Fibroblast of lung (primary cell): ENCODE data around the gene GTF2F2.

Experiments
- CTCF ChIP-seq, 2 donors: IDR thresholded peaks in 1 of 2; conservative IDR thresholded peaks in 1 of 2; 1 replicate in 1 of 2; 2 replicates in 1 of 2; pipeline ENCODE4 v1.5.1; 2011 to 2012; ENCODE audit warnings: low read length in 2 of 2, control low read depth in 1 of 2, inconsistent platforms in 1 of 2, low read depth in 1 of 2, mild to moderate bottlenecking in 1 of 2
- EZH2 ChIP-seq: IDR thresholded peaks from 2 replicates; pipeline ENCODE4 v1.5.1; 2012; ENCODE audit warnings: low read length, control low read depth, mild to moderate bottlenecking; ENCODE audit errors: missing control alignments

DNA sequence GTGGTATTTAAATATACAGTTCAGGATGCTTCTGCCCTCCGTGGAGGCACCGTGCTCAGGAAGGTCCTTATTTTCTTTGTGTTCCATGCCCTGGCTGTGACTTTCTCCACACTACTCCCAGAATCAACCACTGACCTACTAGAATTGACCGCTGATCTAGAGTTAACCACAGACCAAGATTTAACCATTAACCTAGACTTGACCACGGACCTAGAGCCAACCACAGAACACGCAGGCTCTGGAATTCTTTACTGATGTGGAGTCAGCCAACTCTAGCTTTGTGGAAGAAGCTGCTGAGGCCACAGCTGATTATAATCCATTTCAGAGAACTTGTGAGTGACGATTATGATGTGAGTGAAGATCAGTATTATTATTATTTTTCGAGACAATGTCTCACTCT lies 18.0 kb downstream of the GTF2F2 start:
- TF ChIP-seq CTCF (conservative IDR thresholded peaks at IDR 0.05 in 1 of 2, IDR thresholded peaks at IDR 0.05 in 1 of 2; ENCODE audit: low read depth in 1 of 2, low read length in 2 of 2) = no peak
- TF ChIP-seq EZH2 = no peak
